Hepatocyte (in vitro differentiated cells): Measurements from ENCODE around the gene IL1R1. TPM values are rescaled to one million over a fixed set of nuclear protein-coding genes. Genes with fewer than 3 reads are reported as not detected.

Experiments used
- DNase-seq: peaks from one replicate; pipeline ENCODE4 v3.0.0-alpha.2; 2016; ENCODE audit warnings: low spot score
- H2AFZ ChIP-seq: fragments of 200-600 bp; sonication (generic); 2 replicates; pipeline ENCODE4 v1.6.0; 2016; ENCODE audit warnings: antibody characterized with exemption, mild to moderate bottlenecking
- H3K27ac ChIP-seq: fragments of 200-600 bp; sonication (generic); 2 replicates; pipeline ENCODE4 v1.5.1; 2016; ENCODE audit warnings: mild to moderate bottlenecking
- H3K27me3 ChIP-seq: fragments of 200-600 bp; sonication (generic); 2 replicates; pipeline ENCODE4 v1.6.1; 2016
- H3K36me3 ChIP-seq: fragments of 200-600 bp; sonication (generic); replicated peaks from 2 replicates; pipeline ENCODE4 v1.5.1; 2016; ENCODE audit warnings: low read depth; ENCODE audit not compliant: insufficient read depth
- H3K4me1 ChIP-seq: fragments of 200-600 bp; sonication (generic); 2 replicates; pipeline ENCODE4 v1.5.1; 2016; ENCODE audit warnings: mild to moderate bottlenecking, moderate library complexity; ENCODE audit not compliant: insufficient read depth
- H3K4me2 ChIP-seq: fragments of 200-600 bp; sonication (generic); 2 replicates; pipeline ENCODE4 v1.6.0; 2016
- H3K4me3 ChIP-seq: fragments of 200-600 bp; sonication (generic); 2 replicates; pipeline ENCODE4 v1.5.1; 2016; ENCODE audit warnings: mild to moderate bottlenecking
- H3K79me2 ChIP-seq: fragments of 200-600 bp; sonication (generic); 2 replicates; pipeline ENCODE4 v1.6.0; 2017; ENCODE audit warnings: mild to moderate bottlenecking
- H3K9me2 ChIP-seq: fragments of 200-600 bp; sonication (generic); replicated peaks from 2 replicates; pipeline ENCODE4 v1.6.0; 2017; ENCODE audit warnings: mild to moderate bottlenecking; ENCODE audit not compliant: insufficient read depth
- H3K9me3 ChIP-seq: fragments of 200-600 bp; sonication (generic); 2 replicates; pipeline ENCODE4 v1.5.1; 2016; ENCODE audit warnings: low read depth, mild to moderate bottlenecking
- H4K20me1 ChIP-seq: fragments of 200-600 bp; sonication (generic); 2 replicates; pipeline ENCODE4 v1.6.0; 2016; ENCODE audit warnings: mild to moderate bottlenecking; ENCODE audit not compliant: insufficient read depth, poor library complexity, severe bottlenecking
- CTCF ChIP-seq: fragments of 200-600 bp; sonication (generic); IDR thresholded peaks from 2 replicates; pipeline ENCODE4 v1.5.1; 2016; ENCODE audit warnings: antibody characterized with exemption, mild to moderate bottlenecking; ENCODE audit not compliant: poor library complexity
- EZH2 ChIP-seq: fragments of 200-600 bp; sonication (generic); IDR thresholded peaks from 2 replicates; pipeline ENCODE4 v1.6.1; 2016; ENCODE audit warnings: antibody characterized with exemption, mild to moderate bottlenecking, borderline replicate concordance
- EZH2phosphoT487 ChIP-seq: fragments of 200-600 bp; sonication (generic); IDR thresholded peaks from one replicate; pipeline ENCODE4 v1.6.1; 2018; ENCODE audit warnings: antibody characterized with exemption, mild to moderate bottlenecking, low read depth, moderate library complexity; ENCODE audit not compliant: unreplicated experiment, severe bottlenecking
- WGBS: methylation state at CpG from one replicate; pipeline ENCODE4 v1.1.6; 2016; ENCODE audit warnings: low lambda C conversion rate; ENCODE audit errors: missing lambda C conversion rate; 5-methylcytosine and 5-hydroxymethylcytosine counted together
- polyA plus RNA-seq: library from polyadenylated mRNA; unstranded; fragments of >200 nt; fragmentation: Nextera tagmentation; extraction: Ambion mirVana; gene quantifications from 2 replicates; pipeline ENCODE4 v1.2.1, GENCODE V29; 2016
- total RNA-seq: library from RNA; depleted of rRNA; stranded (reverse); fragments of >200 nt; gene quantifications from 2 replicates; pipeline ENCODE4 v1.2.3, GENCODE V29; 2014

Gene IL1R1
- total and polyA plus RNA-seq, 2 experiments from 2014 or later, result 49.6 to 72.8 TPM

GRCh38 chr2:102191501-102191900 lies 49.0 kb downstream of the IL1R1 start:
- H4K20me1 ChIP-seq, result no peaks in the 10 kb centered on the region
- H2AFZ ChIP-seq, result no peak overlapping the region
- no peak overlapping the region for H3K27ac ChIP-seq
- DNase-seq, result no peak
- H3K4me1 ChIP-seq, result peaks cover 4% of the 10 kb centered on the region
- H3K4me3 ChIP-seq, result no peak overlapping the region
- TF ChIP-seq CTCF, result no peak
- no peak for TF ChIP-seq EZH2phosphoT487
- no peak for TF ChIP-seq EZH2
- WGBS, result 97% methylated on average over 1 of the region's 1 CpG
- H3K9me2 ChIP-seq, result no peaks in the 10 kb centered on the region
- H3K27me3 ChIP-seq, result no peaks in the 10 kb centered on the region
- H3K79me2 ChIP-seq, result no peaks in the 10 kb centered on the region
- no peak overlapping the region for H3K4me2 ChIP-seq
- H3K36me3 ChIP-seq, result no peaks in the 10 kb centered on the region
- H3K9me3 ChIP-seq, result no peaks in the 10 kb centered on the region

GRCh38 chr2:102193074-102193473 lies 50.5 kb downstream of the IL1R1 start:
- no peaks in the 10 kb centered on the region for H3K9me3 ChIP-seq
- no peaks in the 10 kb centered on the region for H3K9me2 ChIP-seq
- no peak overlapping the region for H3K27ac ChIP-seq
- no peak overlapping the region for H2AFZ ChIP-seq
- H3K79me2 ChIP-seq, result no peaks in the 10 kb centered on the region
- no peak for TF ChIP-seq EZH2phosphoT487
- no peak for TF ChIP-seq CTCF
- no peak for TF ChIP-seq EZH2
- H3K36me3 ChIP-seq, result no peaks in the 10 kb centered on the region
- peaks cover 4% of the 10 kb centered on the region for H3K4me1 ChIP-seq
- DNase-seq, result no peak
- H3K27me3 ChIP-seq, result no peaks in the 10 kb centered on the region
- H3K4me3 ChIP-seq, result no peak overlapping the region
- no peak overlapping the region for H3K4me2 ChIP-seq
- H4K20me1 ChIP-seq, result no peaks in the 10 kb centered on the region
- WGBS, result 82% methylated on average over 1 of the region's 1 CpG

- Histone ChIP-seq H3K4me2 (no peak overlapping the region), H3K79me2 (no peaks in the 10 kb centered on the region)
These were observed 52.2 kb downstream of the IL1R1 start for GRCh38 chr2:102194609-102195268.

More at GRCh38 chr2:102194609-102195268, 52.2 kb downstream of the IL1R1 start:
- TF ChIP-seq CTCF (no peak), EZH2phosphoT487 (no peak), EZH2 (no peak)
- no peak overlapping the region for H3K4me3 ChIP-seq
- no peaks in the 10 kb centered on the region for H3K9me3 ChIP-seq
- no peaks in the 10 kb centered on the region for H3K27me3 ChIP-seq
- no peaks in the 10 kb centered on the region for H4K20me1 ChIP-seq
- no peaks in the 10 kb centered on the region for H3K9me2 ChIP-seq
- no peaks in the 10 kb centered on the region for H3K36me3 ChIP-seq
- H3K4me1 ChIP-seq, result peaks cover 4% of the 10 kb centered on the region
- no peak for DNase-seq
- no peak overlapping the region for H2AFZ ChIP-seq
- WGBS, result 86% methylated on average over 5 of the region's 5 CpGs
- no peak overlapping the region for H3K27ac ChIP-seq
